A673 (cell line): ENCODE results near the gene EHBP1L1.

ENCODE experiments used
- EZH2 ChIP-seq: fragments of 200-600 bp; sonication (generic); IDR thresholded peaks from 2 replicates; pipeline ENCODE4 v1.6.1; 2017; ENCODE audit warnings: borderline replicate concordance, low read depth, mild to moderate bottlenecking, mixed read lengths, antibody characterized with exemption, low read length; ENCODE audit not compliant: poor library complexity, severe bottlenecking
- TF ChIP-seq, protein P1 (sequence below): fragments of 300-800, 200-600 bp; sonication (generic); conservative IDR thresholded peaks from 2 replicates; pipeline ENCODE4 v1.5.1; 2017; ENCODE audit warnings: low read depth, mild to moderate bottlenecking, antibody characterized with exemption, low read length, moderate library complexity, mixed read lengths

- TF ChIP-seq, protein P1, sequence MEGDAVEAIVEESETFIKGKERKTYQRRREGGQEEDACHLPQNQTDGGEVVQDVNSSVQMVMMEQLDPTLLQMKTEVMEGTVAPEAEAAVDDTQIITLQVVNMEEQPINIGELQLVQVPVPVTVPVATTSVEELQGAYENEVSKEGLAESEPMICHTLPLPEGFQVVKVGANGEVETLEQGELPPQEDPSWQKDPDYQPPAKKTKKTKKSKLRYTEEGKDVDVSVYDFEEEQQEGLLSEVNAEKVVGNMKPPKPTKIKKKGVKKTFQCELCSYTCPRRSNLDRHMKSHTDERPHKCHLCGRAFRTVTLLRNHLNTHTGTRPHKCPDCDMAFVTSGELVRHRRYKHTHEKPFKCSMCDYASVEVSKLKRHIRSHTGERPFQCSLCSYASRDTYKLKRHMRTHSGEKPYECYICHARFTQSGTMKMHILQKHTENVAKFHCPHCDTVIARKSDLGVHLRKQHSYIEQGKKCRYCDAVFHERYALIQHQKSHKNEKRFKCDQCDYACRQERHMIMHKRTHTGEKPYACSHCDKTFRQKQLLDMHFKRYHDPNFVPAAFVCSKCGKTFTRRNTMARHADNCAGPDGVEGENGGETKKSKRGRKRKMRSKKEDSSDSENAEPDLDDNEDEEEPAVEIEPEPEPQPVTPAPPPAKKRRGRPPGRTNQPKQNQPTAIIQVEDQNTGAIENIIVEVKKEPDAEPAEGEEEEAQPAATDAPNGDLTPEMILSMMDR, result no peak
- no peak for TF ChIP-seq EZH2
Measured at GRCh38 chr11:65639623-65640482, 64.0 kb downstream of the EHBP1L1 start.
